Measurements from ENCODE around the gene CASZ1. TPM values are rescaled to one million over a fixed set of nuclear protein-coding genes. Genes with fewer than 3 reads are reported as not detected.
A peak's percentile ranks its signal among the peaks of the same experiment; 100 is the strongest.

Gene CASZ1
- total and polyA plus RNA-seq, 2 experiments from 2014 or later: 6.2 to 6.7 TPM

GRCh38 chr1:10704368-10704882, 92.0 kb downstream of the CASZ1 start:
- ATAC-seq (peak; percentile 85), DNase-seq (ENCODE audit: low spot score) (peak; percentile 88)
- H3K27ac Mint-ChIP-seq: peak overlapping the region; percentile 84; the same call in 1 of the 2 replicates
- H3K4me1 Mint-ChIP-seq: peaks cover 38% of the 10 kb centered on the region
- TF ChIP-seq STAT1 (IDR thresholded peaks at IDR 0.05; ENCODE audit: unreplicated experiment): no peak
- TF ChIP-seq NANOG (IDR thresholded peaks at IDR 0.05; ENCODE audit: borderline replicate concordance): no peak
- TF ChIP-seq JUNB (IDR thresholded peaks at IDR 0.05; ENCODE audit: unreplicated experiment): no peak
- no peak for TF ChIP-seq POLR2AphosphoS5 (IDR thresholded peaks at IDR 0.05; ENCODE audit: low read depth)
- no peak for TF ChIP-seq ZNF331 (CRISPR knock-in tag; IDR thresholded peaks at IDR 0.05; ENCODE audit: low read depth)
- TF ChIP-seq ZNF462 (CRISPR knock-in tag; IDR thresholded peaks at IDR 0.05): no peak
- no peak for TF ChIP-seq EZH2 (IDR thresholded peaks at IDR 0.05; ENCODE audit: low read depth, unreplicated experiment)
- Histone ChIP-seq H3K4me1 (ENCODE audit: insufficient read depth) (peaks cover 26% of the 10 kb centered on the region), H3K36me3 (ENCODE audit: insufficient read depth) (no peaks in the 10 kb centered on the region), H3K4me3 (peak overlapping the region; percentile 58), H3F3A (replicated peaks; ENCODE audit: low read depth) (peaks cover 10% of the 10 kb centered on the region; the same call in 1 of the 2 replicates), H3K27ac (ENCODE audit: low read depth) (0 out of 2 replicates have a peak overlapping the region, but pooled peaks have one; percentile 45), H2AFZ (peak overlapping the region; percentile 95), H3K9me2 (ENCODE audit: insufficient read depth) (no peaks in the 10 kb centered on the region), H4K20me1 (replicated peaks; ENCODE audit: insufficient read depth) (no peaks in the 10 kb centered on the region), H3K79me2 (replicated peaks; ENCODE audit: insufficient read depth) (no peaks in the 10 kb centered on the region), H3K4me2 (peak overlapping the region; percentile 83), H3K27me3 (ENCODE audit: insufficient read depth) (peaks cover 6% of the 10 kb centered on the region)
- no peaks in the 10 kb centered on the region; the same call in 2 of the 3 replicates for H3K36me3 Mint-ChIP-seq (ENCODE audit: low read depth)
- H3K9me3 Mint-ChIP-seq: no peaks in the 10 kb centered on the region
- peaks cover 38% of the 10 kb centered on the region for H3K27me3 Mint-ChIP-seq (ENCODE audit: insufficient read depth, low read depth, poor library complexity)
- H3K4me3 Mint-ChIP-seq: peak overlapping the region; percentile 66
